Gastrocnemius medialis (tissue), 4 donors: ENCODE results near the gene BARX1. TPM values are rescaled to one million over a fixed set of nuclear protein-coding genes. Genes with fewer than 3 reads are reported as not detected.

Source experiments
- ATAC-seq, 2 donors: fragments of 150-250 bp; one replicate each; pipeline ENCODE4 v1.9.1; 2016
- DNase-seq, 2 donors: peaks; one replicate each; pipeline ENCODE4 v3.0.0-alpha.2; 2019
- H3K27ac ChIP-seq, 4 donors: fragments of 200-600 bp; sonication (generic); 1 replicate in 1 of 4; 2 replicates in 3 of 4; pipeline ENCODE4 v1.5.1; 2016 to 2018; ENCODE audit warnings: mild to moderate bottlenecking in 2 of 4, moderate library complexity in 1 of 4
- H3K27me3 ChIP-seq, 3 donors: fragments of 200-600 bp; sonication (generic) in 2 of 3; 1 replicate in 1 of 3; 2 replicates in 2 of 3; pipeline versions ENCODE4 v1.5.1 to v1.6.0; 2016 to 2019; ENCODE audit warnings: mild to moderate bottlenecking in 1 of 3, moderate library complexity in 1 of 3
- H3K36me3 ChIP-seq, 2 donors: fragments of 200-600 bp; sonication (generic) in 1 of 2; one replicate each; pipeline ENCODE4 v1.5.1; 2017 to 2018
- H3K4me1 ChIP-seq, 2 donors: fragments of 200-600 bp; sonication (generic) in 1 of 2; one replicate each; pipeline ENCODE4 v1.5.1; 2016 to 2017; ENCODE audit warnings: mild to moderate bottlenecking in 2 of 2
- H3K4me3 ChIP-seq, 4 donors: fragments of 200-600 bp; sonication (generic) in 3 of 4; 1 replicate in 1 of 4; 2 replicates in 3 of 4; pipeline ENCODE4 v1.5.1; 2016 to 2019; ENCODE audit warnings: mild to moderate bottlenecking in 2 of 4
- H3K9me3 ChIP-seq, 3 donors: fragments of 200-600 bp; sonication (generic) in 2 of 3; 1 replicate in 1 of 3; 2 replicates in 2 of 3; pipeline ENCODE4 v1.5.1; 2016 to 2019
- POLR2A ChIP-seq, 2 donors: fragments of 450-650 bp; IDR thresholded peaks; one replicate each; pipeline ENCODE4 v1.6.1; 2017; ENCODE audit warnings: antibody characterized with exemption in 2 of 2, mild to moderate bottlenecking in 2 of 2, moderate library complexity in 2 of 2
- in situ Hi-C, 4 donors: fragments of 200-750 bp; cut with MboI; loops; one replicate each; pipeline versions ENCODE4 v1.15.0 to v1.8.0; 2017; ENCODE audit warnings: low sequenced_read_pairs in 4 of 4
- intact Hi-C: fragments of 100-400 bp; cut with DNase I; formaldehyde crosslinking; loops from one replicate; pipeline ENCODE4 v1.15.1; 2023; ENCODE audit warnings: low total_unique reads
- total RNA-seq, 4 donors: library from RNA; depleted of rRNA; stranded (reverse); fragments of >200 nt; gene quantifications; one replicate each; pipeline versions ENCODE4 v1.1.0 to v1.2.3, GENCODE V29; 2016
- TF ChIP-seq, protein P1 (sequence below), 5 experiments: fragments of 450-650 bp in 3 of 5; fragments of 200-600 bp in 2 of 5; sonication (generic) in 2 of 5; IDR thresholded peaks in 4 of 5; conservative IDR thresholded peaks in 1 of 5; 1 replicate in 4 of 5; 2 replicates in 1 of 5; pipeline ENCODE4 v1.5.1; 2016 to 2019; ENCODE audit warnings: antibody characterized with exemption in 5 of 5, mild to moderate bottlenecking in 3 of 5, moderate library complexity in 3 of 5

Gene BARX1
- total RNA-seq, 4 donors from 2014 or later: not detected

- in situ Hi-C loops (no loop called here), intact Hi-C loops (no loop called here)
- H3K27me3 ChIP-seq: peaks cover 69 to 81% (median 77%) of the 10 kb centered on the region in 3 donors
- peaks cover 0 to 12% of the 10 kb centered on the region in 2 donors for H3K4me1 ChIP-seq
- H3K4me3 ChIP-seq: peak overlapping the region in 3 of 4 donors; percentile 31 to 50 (median 39)
- no peaks in the 10 kb centered on the region for H3K36me3 ChIP-seq
- no peak overlapping the region for H3K27ac ChIP-seq
- H3K9me3 ChIP-seq: no peaks in the 10 kb centered on the region
- no peak for ATAC-seq
- TF ChIP-seq, protein P1, sequence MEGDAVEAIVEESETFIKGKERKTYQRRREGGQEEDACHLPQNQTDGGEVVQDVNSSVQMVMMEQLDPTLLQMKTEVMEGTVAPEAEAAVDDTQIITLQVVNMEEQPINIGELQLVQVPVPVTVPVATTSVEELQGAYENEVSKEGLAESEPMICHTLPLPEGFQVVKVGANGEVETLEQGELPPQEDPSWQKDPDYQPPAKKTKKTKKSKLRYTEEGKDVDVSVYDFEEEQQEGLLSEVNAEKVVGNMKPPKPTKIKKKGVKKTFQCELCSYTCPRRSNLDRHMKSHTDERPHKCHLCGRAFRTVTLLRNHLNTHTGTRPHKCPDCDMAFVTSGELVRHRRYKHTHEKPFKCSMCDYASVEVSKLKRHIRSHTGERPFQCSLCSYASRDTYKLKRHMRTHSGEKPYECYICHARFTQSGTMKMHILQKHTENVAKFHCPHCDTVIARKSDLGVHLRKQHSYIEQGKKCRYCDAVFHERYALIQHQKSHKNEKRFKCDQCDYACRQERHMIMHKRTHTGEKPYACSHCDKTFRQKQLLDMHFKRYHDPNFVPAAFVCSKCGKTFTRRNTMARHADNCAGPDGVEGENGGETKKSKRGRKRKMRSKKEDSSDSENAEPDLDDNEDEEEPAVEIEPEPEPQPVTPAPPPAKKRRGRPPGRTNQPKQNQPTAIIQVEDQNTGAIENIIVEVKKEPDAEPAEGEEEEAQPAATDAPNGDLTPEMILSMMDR (IDR thresholded peaks at IDR 0.05 in 4 of 5, conservative IDR thresholded peaks at IDR 0.05 in 1 of 5): no peak
- no peak for TF ChIP-seq POLR2A (IDR thresholded peaks at IDR 0.05)
- DNase-seq: no peak
These were observed 8.8 kb downstream of the BARX1 start for GRCh38 chr9:93946338-93946712.

- TF ChIP-seq, protein P1 (IDR thresholded peaks at IDR 0.05 in 4 of 5, conservative IDR thresholded peaks at IDR 0.05 in 1 of 5): no peak
- no peak for TF ChIP-seq POLR2A (IDR thresholded peaks at IDR 0.05)
These were observed 9.5 kb downstream of the BARX1 start for GRCh38 chr9:93945400-93946337.

GRCh38 chr9:93944011-93944410 lies 11.1 kb downstream of the BARX1 start:
- Histone ChIP-seq H3K36me3 (no peaks in the 10 kb centered on the region), H3K4me3 (no peak overlapping the region), H3K9me3 (no peaks in the 10 kb centered on the region), H3K27ac (no peak overlapping the region), H3K4me1 (peaks cover 0 to 6% of the 10 kb centered on the region in 2 donors), H3K27me3 (peaks cover 53 to 58% (median 57%) of the 10 kb centered on the region in 3 donors)
- DNase-seq (no peak), ATAC-seq (no peak)
- no peak for TF ChIP-seq POLR2A (IDR thresholded peaks at IDR 0.05)
- TF ChIP-seq, protein P1 (IDR thresholded peaks at IDR 0.05 in 4 of 5, conservative IDR thresholded peaks at IDR 0.05 in 1 of 5): no peak
- in situ Hi-C loops (no loop called here), intact Hi-C loops (no loop called here)

More at GRCh38 chr9:93945400-93946337, 9.5 kb downstream of the BARX1 start:
- intact Hi-C loops (no loop called here), in situ Hi-C loops (no loop called here)
- ATAC-seq (no peak), DNase-seq (no peak)
- Histone ChIP-seq H3K9me3 (no peaks in the 10 kb centered on the region), H3K4me1 (peaks cover 0 to 8% of the 10 kb centered on the region in 2 donors), H3K27ac (no peak overlapping the region), H3K4me3 (peak overlapping the region; percentile 7 to 50 (median 35)), H3K36me3 (no peaks in the 10 kb centered on the region), H3K27me3 (peaks cover 63 to 75% (median 71%) of the 10 kb centered on the region in 3 donors)

GRCh38 chr9:93942161-93942560 lies 13.0 kb downstream of the BARX1 start:
- H3K27me3 ChIP-seq: peaks cover 38 to 40% (median 39%) of the 10 kb centered on the region in 3 donors
- in situ Hi-C loops (no loop called here), intact Hi-C loops (no loop called here)
- no peaks in the 10 kb centered on the region for H3K36me3 ChIP-seq
- no peaks in the 10 kb centered on the region for H3K9me3 ChIP-seq
- ATAC-seq (no peak), DNase-seq (no peak)
- H3K4me1 ChIP-seq: peaks cover 0 to 6% of the 10 kb centered on the region in 2 donors
- H3K4me3 ChIP-seq: no peak overlapping the region
- H3K27ac ChIP-seq: no peak overlapping the region
- TF ChIP-seq POLR2A (IDR thresholded peaks at IDR 0.05): no peak
- TF ChIP-seq, protein P1 (IDR thresholded peaks at IDR 0.05 in 4 of 5, conservative IDR thresholded peaks at IDR 0.05 in 1 of 5): no peak
